ENCODE data around the gene ACSL3. TPM values are rescaled to one million over a fixed set of nuclear protein-coding genes. Genes with fewer than 3 reads are reported as not detected.

The ACSL3 gene
- total RNA-seq, 3 donors from 2014 or later (not counting 1 experiment from before 2014, with no cell fraction given), result 55.4 to 86.6 (median 66.7) TPM

DNA sequence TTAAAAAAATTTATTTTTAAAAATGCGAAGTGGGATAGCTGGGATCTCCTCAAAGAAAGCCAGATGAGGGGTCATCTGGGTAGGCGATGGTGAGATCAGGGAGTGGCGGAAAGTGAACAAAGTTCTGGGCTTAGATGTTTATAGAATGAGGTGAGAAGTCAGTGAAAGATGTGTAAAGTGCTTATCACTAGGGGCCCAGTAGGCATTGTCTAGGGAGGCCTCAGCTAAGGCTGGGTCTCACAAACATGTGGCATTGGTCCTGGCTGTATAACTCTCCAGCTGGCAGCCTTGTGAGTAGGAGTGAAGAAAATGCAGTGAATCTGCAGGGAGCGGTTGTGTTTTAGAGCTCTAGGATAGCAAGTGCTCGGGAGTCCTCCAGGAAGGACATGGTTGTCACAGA, 10.5 kb downstream of the ACSL3 start:
- no peaks in the 10 kb centered on the region for H3K9me3 ChIP-seq (ENCODE audit: control insufficient read depth, insufficient read depth, low read length)
- H3K36me3 Mint-ChIP-seq, result no peaks in the 10 kb centered on the region
- no peak overlapping the region for H3K4me3 Mint-ChIP-seq
- no peak for ATAC-seq
- H3K27me3 Mint-ChIP-seq (ENCODE audit: low read depth in 2 of 2), result no peaks in the 10 kb centered on the region
- peaks cover 3% of the 10 kb centered on the region for H3K4me1 ChIP-seq (ENCODE audit: control insufficient read depth, insufficient read depth, low read length)
- WGBS (ENCODE audit: insufficient coverage), result 96% methylated on average over 5 of the region's 5 CpGs
- no peaks in the 10 kb centered on the region for H3K27me3 ChIP-seq (ENCODE audit: control insufficient read depth, insufficient read depth, low read length)
- H3K9me3 Mint-ChIP-seq, result no peaks in the 10 kb centered on the region
- H3K27ac Mint-ChIP-seq, result no peak overlapping the region
- no peaks in the 10 kb centered on the region for H3K36me3 ChIP-seq (ENCODE audit: control insufficient read depth, insufficient read depth, low read length)
- intact Hi-C loops (cut with micrococcal nuclease), result no loop called here
- DNase-seq, result no peak
- H3K27ac ChIP-seq (ENCODE audit: low read length), result no peak overlapping the region
- peaks cover 7% of the 10 kb centered on the region in 2 donors for H3K4me1 Mint-ChIP-seq
- TF ChIP-seq, protein P1, sequence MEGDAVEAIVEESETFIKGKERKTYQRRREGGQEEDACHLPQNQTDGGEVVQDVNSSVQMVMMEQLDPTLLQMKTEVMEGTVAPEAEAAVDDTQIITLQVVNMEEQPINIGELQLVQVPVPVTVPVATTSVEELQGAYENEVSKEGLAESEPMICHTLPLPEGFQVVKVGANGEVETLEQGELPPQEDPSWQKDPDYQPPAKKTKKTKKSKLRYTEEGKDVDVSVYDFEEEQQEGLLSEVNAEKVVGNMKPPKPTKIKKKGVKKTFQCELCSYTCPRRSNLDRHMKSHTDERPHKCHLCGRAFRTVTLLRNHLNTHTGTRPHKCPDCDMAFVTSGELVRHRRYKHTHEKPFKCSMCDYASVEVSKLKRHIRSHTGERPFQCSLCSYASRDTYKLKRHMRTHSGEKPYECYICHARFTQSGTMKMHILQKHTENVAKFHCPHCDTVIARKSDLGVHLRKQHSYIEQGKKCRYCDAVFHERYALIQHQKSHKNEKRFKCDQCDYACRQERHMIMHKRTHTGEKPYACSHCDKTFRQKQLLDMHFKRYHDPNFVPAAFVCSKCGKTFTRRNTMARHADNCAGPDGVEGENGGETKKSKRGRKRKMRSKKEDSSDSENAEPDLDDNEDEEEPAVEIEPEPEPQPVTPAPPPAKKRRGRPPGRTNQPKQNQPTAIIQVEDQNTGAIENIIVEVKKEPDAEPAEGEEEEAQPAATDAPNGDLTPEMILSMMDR (IDR thresholded peaks at IDR 0.05), result no peak
- H3K4me3 ChIP-seq (ENCODE audit: low read length), result no peak overlapping the region

DNA sequence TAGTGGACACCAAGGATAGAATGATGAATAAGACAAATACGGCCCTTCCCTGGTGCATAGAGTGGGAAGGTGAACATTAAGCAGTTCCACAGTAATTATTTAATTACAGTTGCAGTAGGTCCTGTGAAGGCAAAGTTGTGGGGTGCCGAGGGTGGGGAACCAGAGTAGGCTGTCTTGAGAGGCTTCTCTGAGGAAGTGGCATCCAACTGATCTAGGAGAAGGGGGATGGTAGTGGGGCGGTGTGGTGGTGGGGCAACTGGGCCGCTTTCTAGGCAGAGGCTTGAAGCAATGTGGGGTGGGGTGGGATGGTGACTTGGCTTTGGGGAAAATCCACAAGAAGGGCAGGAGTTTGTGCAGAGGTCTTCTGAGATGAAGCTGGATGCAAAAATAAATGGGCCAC, 11.7 kb downstream of the ACSL3 start:
- Mint-ChIP-seq H3K27me3 (ENCODE audit: low read depth in 2 of 2) (no peaks in the 10 kb centered on the region), H3K36me3 (no peaks in the 10 kb centered on the region), H3K4me1 (peaks cover 12 to 17% of the 10 kb centered on the region in 2 donors), H3K27ac (no peak overlapping the region), H3K4me3 (no peak overlapping the region), H3K9me3 (no peaks in the 10 kb centered on the region)
- Histone ChIP-seq H3K4me1 (ENCODE audit: control insufficient read depth, insufficient read depth, low read length) (peaks cover 3% of the 10 kb centered on the region), H3K9me3 (ENCODE audit: control insufficient read depth, insufficient read depth, low read length) (no peaks in the 10 kb centered on the region), H3K4me3 (ENCODE audit: low read length) (no peak overlapping the region), H3K27me3 (ENCODE audit: control insufficient read depth, insufficient read depth, low read length) (no peaks in the 10 kb centered on the region), H3K36me3 (ENCODE audit: control insufficient read depth, insufficient read depth, low read length) (no peaks in the 10 kb centered on the region), H3K27ac (ENCODE audit: low read length) (no peak overlapping the region)
- intact Hi-C loops (cut with micrococcal nuclease), result no loop called here
- ATAC-seq, result no peak
- no peak for DNase-seq
- TF ChIP-seq, protein P1 (IDR thresholded peaks at IDR 0.05), result no peak
- WGBS (ENCODE audit: insufficient coverage), result 87% methylated on average over 4 of the region's 4 CpGs

DNA sequence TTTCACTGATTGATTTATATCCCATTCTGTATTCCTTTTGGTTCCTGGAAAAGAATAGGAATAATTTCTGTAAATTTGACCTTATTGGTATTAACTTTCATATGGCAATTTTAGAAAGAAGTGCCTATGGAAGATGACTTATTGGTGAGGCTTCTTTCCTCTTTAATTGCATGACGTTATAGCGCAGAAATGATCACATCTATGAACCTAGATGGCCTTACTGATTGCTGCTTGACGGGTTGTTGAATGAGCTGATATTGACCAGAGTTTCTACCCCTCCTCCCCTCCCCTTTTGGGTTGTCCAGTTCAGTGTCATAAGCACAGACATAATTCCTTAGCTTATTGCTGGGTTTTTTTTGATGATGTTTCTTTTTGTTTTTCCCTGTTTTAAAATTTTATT, 14.6 kb downstream of the ACSL3 start:
- Histone ChIP-seq H3K27me3 (ENCODE audit: control insufficient read depth, insufficient read depth, low read length) (no peaks in the 10 kb centered on the region), H3K27ac (ENCODE audit: low read length) (no peak overlapping the region), H3K36me3 (ENCODE audit: control insufficient read depth, insufficient read depth, low read length) (no peaks in the 10 kb centered on the region), H3K9me3 (ENCODE audit: control insufficient read depth, insufficient read depth, low read length) (no peaks in the 10 kb centered on the region), H3K4me3 (ENCODE audit: low read length) (no peak overlapping the region), H3K4me1 (ENCODE audit: control insufficient read depth, insufficient read depth, low read length) (peaks cover 3% of the 10 kb centered on the region)
- ATAC-seq (no peak), DNase-seq (no peak)
- Mint-ChIP-seq H3K4me3 (no peak overlapping the region), H3K9me3 (no peaks in the 10 kb centered on the region), H3K36me3 (no peaks in the 10 kb centered on the region), H3K4me1 (peaks cover 35 to 40% of the 10 kb centered on the region in 2 donors), H3K27ac (no peak overlapping the region), H3K27me3 (ENCODE audit: low read depth in 2 of 2) (no peaks in the 10 kb centered on the region)
- TF ChIP-seq, protein P1 (IDR thresholded peaks at IDR 0.05), result no peak
- intact Hi-C loops (cut with micrococcal nuclease), result no loop called here
- 94% methylated on average over 3 of the region's 3 CpGs for WGBS (ENCODE audit: insufficient coverage)

DNA sequence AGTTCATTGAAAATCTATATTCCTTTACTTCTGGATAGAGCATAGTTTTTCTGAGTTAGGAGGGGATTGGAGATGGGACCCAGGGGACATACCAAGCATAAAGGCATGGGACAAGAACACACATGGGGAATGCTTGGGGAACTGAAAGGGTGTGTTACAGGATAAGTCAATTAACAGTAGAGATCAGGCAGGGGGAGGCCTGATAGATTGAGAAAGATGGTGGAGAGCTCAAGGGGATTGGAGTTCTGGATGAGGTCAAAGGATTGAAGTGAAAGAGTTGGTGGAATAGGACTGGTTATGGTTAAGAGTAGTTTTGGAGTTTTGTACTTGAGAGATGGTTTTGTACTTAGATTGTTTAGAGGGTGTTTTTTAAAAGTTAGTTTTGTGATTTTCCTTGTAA, 16.1 kb downstream of the ACSL3 start:
- DNase-seq, result no peak
- Histone ChIP-seq H3K36me3 (ENCODE audit: control insufficient read depth, insufficient read depth, low read length) (no peaks in the 10 kb centered on the region), H3K4me3 (ENCODE audit: low read length) (no peak overlapping the region), H3K4me1 (ENCODE audit: control insufficient read depth, insufficient read depth, low read length) (peaks cover 3% of the 10 kb centered on the region), H3K9me3 (ENCODE audit: control insufficient read depth, insufficient read depth, low read length) (no peaks in the 10 kb centered on the region), H3K27me3 (ENCODE audit: control insufficient read depth, insufficient read depth, low read length) (no peaks in the 10 kb centered on the region), H3K27ac (ENCODE audit: low read length) (no peak overlapping the region)
- TF ChIP-seq, protein P1 (IDR thresholded peaks at IDR 0.05), result no peak
- no peaks in the 10 kb centered on the region for H3K27me3 Mint-ChIP-seq (ENCODE audit: low read depth in 2 of 2)
- H3K36me3 Mint-ChIP-seq, result no peaks in the 10 kb centered on the region
- no peaks in the 10 kb centered on the region for H3K9me3 Mint-ChIP-seq
- H3K4me1 Mint-ChIP-seq, result peaks cover 35 to 40% of the 10 kb centered on the region in 2 donors
- no peak for ATAC-seq
- no peak overlapping the region for H3K4me3 Mint-ChIP-seq
- intact Hi-C loops (cut with micrococcal nuclease), result no loop called here
- peak overlapping the region in 1 of 2 donors; percentile 2 for H3K27ac Mint-ChIP-seq
